AG04450 (cell line): Measurements from ENCODE around the gene C1orf159. TPM values are rescaled to one million over a fixed set of nuclear protein-coding genes. Genes with fewer than 3 reads are reported as not detected.
"Not testable (repeated sequence)": the region's sequence is repeated elsewhere in the genome, so short reads cannot be mapped to it uniquely, and the experiment has no call there.

Experiments used
- CTCF ChIA-PET: fragments of 300-600, 350-600 bp; formaldehyde crosslinking; extraction: SDS; loops from one replicate; lab custom pipeline; 2022; ENCODE audit warnings: antibody characterized with exemption, inconsistent platforms; lab: Charles Lee
- POLR2A ChIA-PET: fragments of 350-600 bp; formaldehyde crosslinking; extraction: SDS; loops from one replicate; lab custom pipeline; 2021; ENCODE audit warnings: antibody characterized with exemption, inconsistent platforms; lab: Yijun Ruan, JAX
- DNase-seq: peaks from one replicate; pipeline ENCODE4 v3.0.0-alpha.2; 2011; ENCODE audit warnings: low read depth, low spot score
- H3K27ac ChIP-seq: one replicate; pipeline ENCODE4 v1.5.1; 2012; ENCODE audit warnings: low read depth, low read length, control low read depth
- H3K27me3 ChIP-seq: one replicate; pipeline ENCODE4 v1.6.0; 2012; ENCODE audit warnings: low read length; ENCODE audit not compliant: control insufficient read depth, insufficient read depth
- H3K4me3 ChIP-seq: 2 replicates; pipeline ENCODE4 v1.5.1; 2011; ENCODE audit warnings: mild to moderate bottlenecking, low read depth, low read length, control low read depth
- H3K9me3 ChIP-seq: 2 replicates; pipeline ENCODE4 v1.5.1; 2012; ENCODE audit warnings: low read length; ENCODE audit not compliant: control insufficient read depth, insufficient read depth
- polyA plus RNA-seq: library from polyadenylated mRNA; depleted of rRNA; stranded (reverse); fragments of >200 nt; gene quantifications from 2 replicates; pipeline ENCODE4 v1.2.3, GENCODE V29; 2011
- TF ChIP-seq, protein P1 (sequence below): IDR thresholded peaks from 2 replicates; pipeline ENCODE4 v1.5.1; 2011; ENCODE audit warnings: low read depth, low read length, control low read depth, inconsistent platforms

Gene C1orf159
- polyA plus RNA-seq, 1 experiment: 2.3 TPM

DNA sequence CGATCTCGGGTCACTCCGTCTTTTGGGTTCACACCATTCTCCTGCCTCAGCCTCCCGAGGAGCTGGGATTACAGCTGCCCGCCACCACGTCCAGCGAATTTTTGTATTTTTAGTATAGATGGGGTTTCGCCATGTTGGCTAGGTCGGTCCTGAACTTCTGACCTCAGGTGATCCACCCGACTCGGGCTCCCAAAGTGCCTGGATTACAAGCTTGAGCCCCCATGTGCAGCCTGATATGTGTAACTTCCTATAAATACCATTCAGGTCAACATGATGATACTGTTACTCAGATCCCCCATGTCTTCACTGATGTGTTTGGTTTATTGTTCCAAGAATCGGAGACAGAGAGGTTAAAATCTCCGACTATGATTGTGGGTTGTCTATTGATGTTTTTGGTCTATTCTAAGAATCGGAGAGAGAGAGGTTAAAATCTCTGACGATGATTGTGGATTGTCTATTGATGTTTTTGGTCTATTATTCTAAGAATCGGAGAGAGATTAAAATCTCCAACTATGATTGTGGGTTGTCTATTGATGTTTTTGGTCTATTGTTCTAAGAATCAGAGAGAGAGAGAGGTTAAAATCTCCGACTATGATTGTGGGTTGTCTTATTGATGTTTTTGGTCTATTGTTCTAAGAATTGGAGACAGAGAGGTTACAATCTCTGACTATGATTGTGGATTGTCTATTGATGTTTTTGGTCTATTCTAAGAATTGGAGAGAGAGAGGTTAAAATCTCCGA is 17.0 kb downstream of the C1orf159 start:
- CTCF ChIA-PET: no interaction called here
- Histone ChIP-seq H3K27me3 (no peaks in the 10 kb centered on the region), H3K9me3 (peaks cover 3% of the 10 kb centered on the region; the same call in 1 of the 2 replicates), H3K4me3 (no peak overlapping the region), H3K27ac (no peak overlapping the region)
- POLR2A ChIA-PET: no interaction called here
- DNase-seq: no peak
- TF ChIP-seq, protein P1, sequence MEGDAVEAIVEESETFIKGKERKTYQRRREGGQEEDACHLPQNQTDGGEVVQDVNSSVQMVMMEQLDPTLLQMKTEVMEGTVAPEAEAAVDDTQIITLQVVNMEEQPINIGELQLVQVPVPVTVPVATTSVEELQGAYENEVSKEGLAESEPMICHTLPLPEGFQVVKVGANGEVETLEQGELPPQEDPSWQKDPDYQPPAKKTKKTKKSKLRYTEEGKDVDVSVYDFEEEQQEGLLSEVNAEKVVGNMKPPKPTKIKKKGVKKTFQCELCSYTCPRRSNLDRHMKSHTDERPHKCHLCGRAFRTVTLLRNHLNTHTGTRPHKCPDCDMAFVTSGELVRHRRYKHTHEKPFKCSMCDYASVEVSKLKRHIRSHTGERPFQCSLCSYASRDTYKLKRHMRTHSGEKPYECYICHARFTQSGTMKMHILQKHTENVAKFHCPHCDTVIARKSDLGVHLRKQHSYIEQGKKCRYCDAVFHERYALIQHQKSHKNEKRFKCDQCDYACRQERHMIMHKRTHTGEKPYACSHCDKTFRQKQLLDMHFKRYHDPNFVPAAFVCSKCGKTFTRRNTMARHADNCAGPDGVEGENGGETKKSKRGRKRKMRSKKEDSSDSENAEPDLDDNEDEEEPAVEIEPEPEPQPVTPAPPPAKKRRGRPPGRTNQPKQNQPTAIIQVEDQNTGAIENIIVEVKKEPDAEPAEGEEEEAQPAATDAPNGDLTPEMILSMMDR: no peak

- CTCF ChIA-PET, DNase-seq, POLR2A ChIA-PET: not testable (repeated sequence)
Observed at GRCh38 chr1:1096136-1096535, 19.8 kb downstream of the C1orf159 start.

GRCh38 chr1:1094981-1095380 is 20.9 kb downstream of the C1orf159 start:
- no peak overlapping the region for H3K4me3 ChIP-seq
- H3K27ac ChIP-seq: no peak overlapping the region
- ChIA-PET POLR2A (no interaction called here), CTCF (no interaction called here)
- TF ChIP-seq, protein P1: no peak
- no peak for DNase-seq
- peaks cover 9% of the 10 kb centered on the region; the same call in 1 of the 2 replicates for H3K9me3 ChIP-seq
- no peaks in the 10 kb centered on the region for H3K27me3 ChIP-seq

More at GRCh38 chr1:1096136-1096535, 19.8 kb downstream of the C1orf159 start:
- H3K9me3 ChIP-seq, H3K27me3 ChIP-seq, H3K27ac ChIP-seq, H3K4me3 ChIP-seq: not testable (repeated sequence)

- H3K27ac ChIP-seq: no peak overlapping the region
- H3K4me3 ChIP-seq: no peak overlapping the region
- DNase-seq: no peak
- H3K9me3 ChIP-seq: peaks cover 9% of the 10 kb centered on the region; the same call in 1 of the 2 replicates
- ChIA-PET POLR2A (no interaction called here), CTCF (no interaction called here)
- TF ChIP-seq, protein P1: no peak
- no peaks in the 10 kb centered on the region for H3K27me3 ChIP-seq
Observed at GRCh38 chr1:1093610-1093943, 22.3 kb downstream of the C1orf159 start.

- TF ChIP-seq, protein P1: no peak
- CTCF ChIA-PET: no interaction called here
- Histone ChIP-seq H3K27ac (no peak overlapping the region), H3K27me3 (no peaks in the 10 kb centered on the region), H3K9me3 (peaks cover 9% of the 10 kb centered on the region; the same call in 1 of the 2 replicates), H3K4me3 (no peak overlapping the region)
- POLR2A ChIA-PET: no interaction called here
- no peak for DNase-seq
Observed at GRCh38 chr1:1092894-1093609, 22.8 kb downstream of the C1orf159 start.
